ENCODE measurements around the gene RAB35. TPM values are rescaled to one million over a fixed set of nuclear protein-coding genes. Genes with fewer than 3 reads are reported as not detected.

The RAB35 gene
- total and polyA plus RNA-seq, 2 donors (not counting 1 experiment from before 2014, with no cell fraction given), result 20.4 to 52.9 TPM

DNA sequence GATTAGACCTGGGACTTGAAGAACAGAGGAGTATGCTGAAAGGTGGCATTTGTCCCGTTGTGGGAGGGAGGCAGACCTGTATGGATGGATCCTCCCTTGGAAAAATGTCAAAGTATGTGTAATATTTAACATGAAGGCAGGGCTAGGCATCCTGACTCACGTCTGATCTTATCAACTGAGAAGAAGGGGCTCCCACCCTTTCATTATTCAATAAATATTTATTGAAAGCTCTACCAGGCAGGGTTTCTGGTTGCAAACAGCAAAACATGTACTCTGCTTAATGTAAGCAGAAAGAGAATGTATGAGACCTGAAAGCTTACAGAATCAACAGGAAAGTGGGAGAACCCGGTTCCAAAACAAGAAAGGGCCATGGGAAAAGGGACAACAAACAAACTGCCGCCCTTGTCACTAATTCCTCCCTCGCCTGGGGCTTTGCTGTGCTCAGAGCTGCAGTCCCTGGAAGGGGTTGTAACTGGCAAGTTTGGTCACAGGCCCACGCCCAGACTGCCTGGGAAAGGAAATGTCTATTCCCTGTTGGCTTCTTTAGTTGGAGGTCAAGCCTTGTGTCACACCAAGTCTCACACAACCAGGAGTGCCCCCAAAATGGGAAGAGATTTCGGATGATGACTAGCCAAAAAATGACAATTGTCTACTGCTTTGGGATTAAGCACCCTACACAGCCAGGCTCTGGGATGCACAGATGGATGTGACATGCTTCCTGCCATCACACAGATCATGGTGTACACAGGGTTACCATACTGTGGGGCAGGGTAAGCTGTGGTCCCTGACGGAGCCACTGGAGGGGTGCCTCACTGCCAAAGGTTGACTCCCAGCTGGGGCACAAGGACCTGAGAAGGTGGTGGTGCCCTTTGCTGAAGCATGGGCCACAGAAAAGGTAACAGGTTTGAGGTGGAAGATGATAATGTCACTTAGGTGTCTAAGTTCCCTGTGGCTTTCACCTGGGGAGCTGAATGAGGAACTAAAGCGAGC, 36.8 kb downstream of the RAB35 start:
- Histone ChIP-seq H3K27ac (ENCODE audit: low read length in 2 of 2) (no peak overlapping the region), H3K4me3 (ENCODE audit: control extremely low read depth in 1 of 5, extremely low read depth in 1 of 5, insufficient read depth in 1 of 5, low read depth in 2 of 5, low read length in 4 of 5) (no peak overlapping the region), H4K20me1 (ENCODE audit: control insufficient read depth, insufficient read depth, low read length, poor library complexity, severe bottlenecking) (no peaks in the 10 kb centered on the region), H3K36me3 (replicated peaks in 1 of 2; ENCODE audit: control extremely low read depth in 1 of 2, control insufficient read depth in 1 of 2, extremely low read depth in 1 of 2, insufficient read depth in 2 of 2, low read length in 1 of 2) (no peaks in the 10 kb centered on the region), H3K4me1 (ENCODE audit: control insufficient read depth in 2 of 2, insufficient read depth in 2 of 2, low read length in 2 of 2) (peaks cover 4 to 13% of the 10 kb centered on the region in 2 donors), H3K79me2 (ENCODE audit: control insufficient read depth, insufficient read depth, low read length) (no peaks in the 10 kb centered on the region), H3K27me3 (replicated peaks in 1 of 4; ENCODE audit: control extremely low read depth in 1 of 4, control insufficient read depth in 3 of 4, insufficient read depth in 4 of 4, low read length in 3 of 4) (no peaks in the 10 kb centered on the region), H3K9me3 (ENCODE audit: control extremely low read depth in 1 of 3, control insufficient read depth in 2 of 3, insufficient read depth in 1 of 3, low read length in 2 of 3) (no peaks in the 10 kb centered on the region), H3K9ac (ENCODE audit: low read length) (no peak overlapping the region), H3K4me2 (replicated peaks; ENCODE audit: low read depth, low read length, poor library complexity, severe bottlenecking) (no peak overlapping the region), H2AFZ (ENCODE audit: insufficient read depth, low read depth, low read length, poor library complexity, severe bottlenecking) (no peak overlapping the region)
- no peak overlapping the region for H3K4me3 Mint-ChIP-seq
- H3K27me3 Mint-ChIP-seq, result no peaks in the 10 kb centered on the region
- intact Hi-C loops (cut with micrococcal nuclease), result no loop called here
- DNase-seq, result no peak
- no peaks in the 10 kb centered on the region for H3K9me3 Mint-ChIP-seq (ENCODE audit: insufficient read depth)
- WGBS (ENCODE audit: insufficient coverage), result 94% methylated on average over 5 of the region's 9 CpGs
- no peak for ATAC-seq (ENCODE audit: low read depth)
- peaks cover 5% of the 10 kb centered on the region for H3K4me1 Mint-ChIP-seq
- ChIA-PET CTCF (interaction anchor here (1.0 to 1.2 kb wide), 2 partner anchors 7 to 40 kb away, joined by 3 read pairs; no protein-coding TSS in a partner anchor), POLR2A (no interaction called here)
- TF ChIP-seq, protein P1, sequence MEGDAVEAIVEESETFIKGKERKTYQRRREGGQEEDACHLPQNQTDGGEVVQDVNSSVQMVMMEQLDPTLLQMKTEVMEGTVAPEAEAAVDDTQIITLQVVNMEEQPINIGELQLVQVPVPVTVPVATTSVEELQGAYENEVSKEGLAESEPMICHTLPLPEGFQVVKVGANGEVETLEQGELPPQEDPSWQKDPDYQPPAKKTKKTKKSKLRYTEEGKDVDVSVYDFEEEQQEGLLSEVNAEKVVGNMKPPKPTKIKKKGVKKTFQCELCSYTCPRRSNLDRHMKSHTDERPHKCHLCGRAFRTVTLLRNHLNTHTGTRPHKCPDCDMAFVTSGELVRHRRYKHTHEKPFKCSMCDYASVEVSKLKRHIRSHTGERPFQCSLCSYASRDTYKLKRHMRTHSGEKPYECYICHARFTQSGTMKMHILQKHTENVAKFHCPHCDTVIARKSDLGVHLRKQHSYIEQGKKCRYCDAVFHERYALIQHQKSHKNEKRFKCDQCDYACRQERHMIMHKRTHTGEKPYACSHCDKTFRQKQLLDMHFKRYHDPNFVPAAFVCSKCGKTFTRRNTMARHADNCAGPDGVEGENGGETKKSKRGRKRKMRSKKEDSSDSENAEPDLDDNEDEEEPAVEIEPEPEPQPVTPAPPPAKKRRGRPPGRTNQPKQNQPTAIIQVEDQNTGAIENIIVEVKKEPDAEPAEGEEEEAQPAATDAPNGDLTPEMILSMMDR (IDR thresholded peaks at IDR 0.05), result no peak
- TF ChIP-seq EZH2 (IDR thresholded peaks at IDR 0.05; ENCODE audit: borderline replicate concordance, insufficient read depth, low read depth, low read length, poor library complexity, severe bottlenecking), result no peak
- no peak overlapping the region for H3K27ac Mint-ChIP-seq

DNA sequence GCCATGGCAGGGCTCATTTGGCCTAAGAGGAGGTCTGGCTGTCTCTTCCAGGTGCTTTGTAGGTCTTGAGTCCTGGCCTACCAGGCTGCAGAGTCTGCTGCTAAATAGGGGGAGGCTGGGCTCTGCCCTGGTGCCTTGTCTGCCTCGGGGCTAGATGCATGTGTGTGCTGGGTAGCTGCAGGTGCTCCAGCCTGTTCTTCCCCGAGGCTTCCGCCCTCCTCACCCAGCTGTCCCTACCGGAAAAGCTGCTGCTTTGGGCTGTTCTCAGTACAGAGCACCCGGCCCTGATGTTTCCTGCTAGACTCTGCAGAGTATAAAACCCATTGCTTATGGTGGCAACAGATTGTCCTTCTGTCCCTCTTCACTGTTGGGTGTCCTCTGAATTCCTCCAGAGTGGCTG, 37.7 kb downstream of the RAB35 start:
- Histone ChIP-seq H2AFZ (ENCODE audit: insufficient read depth, low read depth, low read length, poor library complexity, severe bottlenecking) (no peak overlapping the region), H3K9ac (ENCODE audit: low read length) (no peak overlapping the region), H3K4me3 (ENCODE audit: control extremely low read depth in 1 of 5, extremely low read depth in 1 of 5, insufficient read depth in 1 of 5, low read depth in 2 of 5, low read length in 4 of 5) (no peak overlapping the region), H3K4me1 (ENCODE audit: control insufficient read depth in 2 of 2, insufficient read depth in 2 of 2, low read length in 2 of 2) (peaks cover 4 to 16% of the 10 kb centered on the region in 2 donors), H3K27ac (ENCODE audit: low read length in 2 of 2) (no peak overlapping the region), H3K4me2 (replicated peaks; ENCODE audit: low read depth, low read length, poor library complexity, severe bottlenecking) (no peak overlapping the region), H3K36me3 (replicated peaks in 1 of 2; ENCODE audit: control extremely low read depth in 1 of 2, control insufficient read depth in 1 of 2, extremely low read depth in 1 of 2, insufficient read depth in 2 of 2, low read length in 1 of 2) (no peaks in the 10 kb centered on the region), H4K20me1 (ENCODE audit: control insufficient read depth, insufficient read depth, low read length, poor library complexity, severe bottlenecking) (no peaks in the 10 kb centered on the region), H3K79me2 (ENCODE audit: control insufficient read depth, insufficient read depth, low read length) (no peaks in the 10 kb centered on the region), H3K9me3 (ENCODE audit: control extremely low read depth in 1 of 3, control insufficient read depth in 2 of 3, insufficient read depth in 1 of 3, low read length in 2 of 3) (no peaks in the 10 kb centered on the region), H3K27me3 (replicated peaks in 1 of 4; ENCODE audit: control extremely low read depth in 1 of 4, control insufficient read depth in 3 of 4, insufficient read depth in 4 of 4, low read length in 3 of 4) (no peaks in the 10 kb centered on the region)
- Mint-ChIP-seq H3K27me3 (no peaks in the 10 kb centered on the region), H3K4me3 (no peak overlapping the region), H3K9me3 (ENCODE audit: insufficient read depth) (no peaks in the 10 kb centered on the region), H3K4me1 (peaks cover 6% of the 10 kb centered on the region), H3K27ac (no peak overlapping the region)
- POLR2A ChIA-PET, result no interaction called here
- no peak for ATAC-seq (ENCODE audit: low read depth)
- intact Hi-C loops (cut with micrococcal nuclease), result no loop called here
- no peak for DNase-seq
- TF ChIP-seq, protein P1 (IDR thresholded peaks at IDR 0.05), result no peak
- no peak for TF ChIP-seq EZH2 (IDR thresholded peaks at IDR 0.05; ENCODE audit: borderline replicate concordance, insufficient read depth, low read depth, low read length, poor library complexity, severe bottlenecking)
- WGBS (ENCODE audit: insufficient coverage), result 75% methylated on average over 5 of the region's 5 CpGs
- CTCF ChIA-PET, result interaction anchor here (1.2 kb wide), 1 partner anchor 8 kb away, joined by 3 read pairs; no protein-coding TSS in a partner anchor
